GM12878 (cell line): Measurements from ENCODE around the gene CBARP. TPM values are rescaled to one million over a fixed set of nuclear protein-coding genes. Genes with fewer than 3 reads are reported as not detected.

ENCODE experiments used
- ATAC-seq: fragments of 200-7000 bp; cut with Tn5 transposase; 3 replicates; pipeline ENCODE4 v1.9.1; 2020; ENCODE audit warnings: mild to moderate bottlenecking, moderate library complexity
- BruUV-seq: library from RNA; stranded (reverse); fragments of 400-500 nt; replicated peaks from 2 replicates; lab custom pipeline; 2021; lab: Mats Ljungman, UMichigan
- CTCF ChIA-PET: fragments of 300-600 bp; sonication (Branson Sonifier 250); formaldehyde crosslinking; extraction: SDS; loops from one replicate; lab custom pipeline; 2021; ENCODE audit warnings: inconsistent platforms; lab: Yijun Ruan, JAX
- POLR2A ChIA-PET: fragments of 350-600 bp; formaldehyde crosslinking; extraction: SDS; loops from one replicate; lab custom pipeline; 2021; ENCODE audit warnings: inconsistent platforms; lab: Charles Lee
- RAD21 ChIA-PET: fragments of 300-600 bp; sonication (Branson Sonifier 250); formaldehyde crosslinking; loops from one replicate; lab custom pipeline; 2023; ENCODE audit warnings: antibody characterized with exemption; ENCODE audit not compliant: unreplicated experiment; lab: Charles Lee
- SMC1A ChIA-PET: fragments of 300-600 bp; sonication (Branson Sonifier 250); formaldehyde crosslinking; loops from one replicate; lab custom pipeline; 2023; ENCODE audit not compliant: unreplicated experiment, uncharacterized antibody; lab: Charles Lee
- DNase-seq: peaks from one replicate; pipeline ENCODE4 v3.0.0-alpha.2; 2011; ENCODE audit warnings: low read depth, low spot score
- FAIRE-seq: peaks from 3 replicates; lab custom pipeline; 2011; peaks lifted over from hg19 to GRCh38; lab: Jason Lieb, UNC
- H2AFZ ChIP-seq: 2 replicates; pipeline ENCODE4 v1.6.0; 2011; ENCODE audit warnings: low read depth, low read length, control low read depth; ENCODE audit not compliant: control insufficient read depth
- H3K27ac ChIP-seq: 2 replicates; pipeline ENCODE4 v1.5.1; 2011; ENCODE audit warnings: control low read depth; ENCODE audit not compliant: control insufficient read depth, insufficient read depth
- H3K27me3 ChIP-seq, 2 experiments: replicated peaks in 1 of 2; 2 replicates each; pipeline versions ENCODE4 v1.6.0 to v1.6.1; 2011; ENCODE audit warnings: low read length in 1 of 2; ENCODE audit not compliant: control insufficient read depth in 2 of 2, insufficient read depth in 2 of 2
- H3K36me3 ChIP-seq, 2 experiments: 2 replicates each; pipeline ENCODE4 v1.5.1; 2011; ENCODE audit warnings: low read length in 1 of 2; ENCODE audit not compliant: control insufficient read depth in 2 of 2, insufficient read depth in 2 of 2
- H3K4me1 ChIP-seq: 2 replicates; pipeline ENCODE4 v1.6.1; 2011; ENCODE audit warnings: mild to moderate bottlenecking, low read length, moderate library complexity, mixed read lengths; ENCODE audit not compliant: control insufficient read depth, insufficient read depth
- H3K4me2 ChIP-seq: 2 replicates; pipeline ENCODE4 v1.6.0; 2011; ENCODE audit warnings: control low read depth; ENCODE audit not compliant: control insufficient read depth, insufficient read depth
- H3K4me3 ChIP-seq: fragments of 200-600 bp; sonication (generic); 2 replicates; pipeline ENCODE4 v1.5.1; 2016
- H3K79me2 ChIP-seq: 2 replicates; pipeline ENCODE4 v1.6.0; 2011; ENCODE audit warnings: low read length; ENCODE audit not compliant: control insufficient read depth, insufficient read depth
- H3K9ac ChIP-seq: 2 replicates; pipeline ENCODE4 v1.8.0; 2011; ENCODE audit warnings: low read length, control low read depth, mixed read lengths; ENCODE audit not compliant: control insufficient read depth, insufficient read depth
- H3K9me3 ChIP-seq: replicated peaks from 3 replicates; pipeline ENCODE4 v1.5.1; 2011; ENCODE audit warnings: mild to moderate bottlenecking, low read length; ENCODE audit not compliant: control insufficient read depth, insufficient read depth
- H4K20me1 ChIP-seq: 2 replicates; pipeline ENCODE4 v1.6.0; 2011; ENCODE audit not compliant: control insufficient read depth, insufficient read depth
- BACH1 ChIP-seq: fragments of 450-650 bp; IDR thresholded peaks from 2 replicates; pipeline ENCODE4 v1.6.1; 2017; ENCODE audit warnings: mild to moderate bottlenecking, borderline replicate concordance
- CEBPB ChIP-seq, 2 experiments: fragments of 150-350 bp in 1 of 2; IDR thresholded peaks; 2 replicates each; pipeline ENCODE4 v1.6.1; 2012 to 2014; ENCODE audit warnings: low read depth in 2 of 2, low read length in 2 of 2, borderline replicate concordance in 1 of 2, inconsistent platforms in 1 of 2
- ESRRA ChIP-seq: IDR thresholded peaks from 2 replicates; pipeline ENCODE4 v1.6.1; 2012; ENCODE audit warnings: mild to moderate bottlenecking, low read length, improper control_type of control experiment
- HDAC6 ChIP-seq: fragments of 200-600 bp; sonication (generic); IDR thresholded peaks from one replicate; pipeline ENCODE4 v1.8.0; 2017; ENCODE audit warnings: antibody characterized with exemption; ENCODE audit not compliant: unreplicated experiment
- IKZF2 ChIP-seq, 2 experiments: fragments of 450-650 bp; IDR thresholded peaks; 2 replicates each; pipeline ENCODE4 v1.6.1; 2017; ENCODE audit warnings: mild to moderate bottlenecking in 2 of 2, moderate library complexity in 2 of 2
- KDM1A ChIP-seq: fragments of 200-600 bp; sonication (generic); IDR thresholded peaks from 2 replicates; pipeline ENCODE4 v1.6.1; 2016; ENCODE audit warnings: borderline replicate concordance
- NBN ChIP-seq: fragments of 450-650 bp; IDR thresholded peaks from 2 replicates; pipeline ENCODE4 v1.6.1; 2016
- NFYA ChIP-seq: IDR thresholded peaks from 2 replicates; pipeline ENCODE4 v1.6.1; 2011; ENCODE audit warnings: low read depth, mild to moderate bottlenecking, low read length, improper control_type of control experiment, borderline replicate concordance
- PAX8 ChIP-seq: fragments of 450-650 bp; IDR thresholded peaks from 2 replicates; pipeline ENCODE4 v1.6.1; 2017; ENCODE audit warnings: mild to moderate bottlenecking, moderate library complexity
- POLR2A ChIP-seq: IDR thresholded peaks from 2 replicates; pipeline ENCODE4 v1.6.1; 2011; ENCODE audit warnings: low read depth, mild to moderate bottlenecking, low read length
- POLR2AphosphoS5 ChIP-seq: IDR thresholded peaks from 2 replicates; pipeline ENCODE4 v1.6.1; 2011; ENCODE audit warnings: mild to moderate bottlenecking, low read length, inconsistent platforms
- RCOR1 ChIP-seq: conservative IDR thresholded peaks from 2 replicates; pipeline ENCODE4 v1.6.1; 2012; ENCODE audit warnings: low read depth, low read length, improper control_type of control experiment
- SIN3A ChIP-seq: IDR thresholded peaks from 2 replicates; pipeline ENCODE4 v1.6.1; 2012; ENCODE audit warnings: low read depth, low read length, improper control_type of control experiment
- SRF ChIP-seq, 2 experiments: IDR thresholded peaks; 2 replicates each; pipeline ENCODE4 v1.6.1; 2011; ENCODE audit warnings: low read depth in 2 of 2, low read length in 2 of 2, mild to moderate bottlenecking in 1 of 2, moderate library complexity in 1 of 2
- SUPT20H ChIP-seq: IDR thresholded peaks from 2 replicates; pipeline ENCODE4 v1.6.1; 2011; ENCODE audit warnings: low read depth, mild to moderate bottlenecking, low read length, moderate library complexity, borderline replicate concordance; ENCODE audit not compliant: control insufficient read depth
- SUZ12 ChIP-seq: fragments of 200-600 bp; sonication (generic); IDR thresholded peaks from one replicate; pipeline ENCODE4 v1.6.1; 2018; ENCODE audit warnings: antibody characterized with exemption, mild to moderate bottlenecking; ENCODE audit not compliant: unreplicated experiment
- TARDBP ChIP-seq: IDR thresholded peaks from 2 replicates; pipeline ENCODE4 v1.6.1; 2016; ENCODE audit warnings: borderline replicate concordance
- WGBS: methylation state at CpG from one replicate; pipeline ENCODE4 v1.1.6; 2016; ENCODE audit warnings: low lambda C conversion rate; ENCODE audit not compliant: insufficient replicate concordance, insufficient coverage; ENCODE audit errors: missing lambda C conversion rate; 5-methylcytosine and 5-hydroxymethylcytosine counted together
- in situ Hi-C: fragments of 300-500 bp; cut with MboI; formaldehyde crosslinking; loops from 9 replicates; pipeline ENCODE4 v1.14.3; 2018; ENCODE audit warnings: mixed read lengths
- intact Hi-C: fragments of 100-400 bp; cut with micrococcal nuclease; formaldehyde crosslinking; loops from one replicate; pipeline ENCODE4 v1.14.2; 2022; ENCODE audit not compliant: unreplicated experiment
- polyA plus RNA-seq, 11 experiments: library from polyadenylated mRNA; depleted of rRNA in 4 of 11; unstranded in 6 of 11; stranded (reverse) in 5 of 11; fragments of >200 nt; fragmentation: Nextera tagmentation in 4 of 11; fragmentation: Illumina TruSeq in 1 of 11; extraction: Ambion mirVana in 4 of 11; extraction: Trizol in 1 of 11; gene quantifications; 1 replicate in 1 of 11; 2 replicates in 10 of 11; pipeline versions ENCODE4 v1.2.1 to v1.2.3, GENCODE V29; 2011 to 2016; ENCODE audit warnings: inconsistent platforms in 2 of 11, missing spikeins in 2 of 11, low read depth in 1 of 11
- total RNA-seq, 4 experiments: library from RNA; depleted of rRNA in 3 of 4; stranded (reverse); fragments of >200 nt in 3 of 4; fragmentation: Illumina TruSeq in 1 of 4; extraction: Trizol in 1 of 4; gene quantifications; 2 replicates each; pipeline versions ENCODE4 v1.2.1 to v1.2.3, GENCODE V29; 2013 to 2021
- TF ChIP-seq, protein P1 (sequence below): fragments of 450-650 bp; IDR thresholded peaks from 2 replicates; pipeline ENCODE4 v1.6.1; 2016; ENCODE audit warnings: mild to moderate bottlenecking
- TF ChIP-seq, protein P2 (sequence below): fragments of 450-650 bp; IDR thresholded peaks from 2 replicates; pipeline ENCODE4 v1.6.1; 2017; ENCODE audit warnings: mild to moderate bottlenecking, low read depth, inconsistent platforms; ENCODE audit not compliant: poor library complexity, severe bottlenecking
- TF ChIP-seq, protein P3 (sequence below): IDR thresholded peaks from 2 replicates; pipeline ENCODE4 v1.6.1; 2011; ENCODE audit warnings: low read depth, mild to moderate bottlenecking, low read length, moderate library complexity, borderline replicate concordance; ENCODE audit errors: extremely low read depth
- TF ChIP-seq, protein P4 (sequence below): IDR thresholded peaks from 2 replicates; pipeline ENCODE4 v1.6.1; 2011; ENCODE audit warnings: borderline replicate concordance, low read depth, mild to moderate bottlenecking, moderate library complexity, mixed read lengths, low read length; ENCODE audit not compliant: insufficient read depth; ENCODE audit errors: extremely low read length

Gene CBARP
- total and polyA plus RNA-seq, 10 of the 15 experiments (the other 5 are each of a cell fraction or from before 2014, with no cell fraction given) = 0.04 to 0.59 (median 0.18) TPM; not detected in 3

DNA sequence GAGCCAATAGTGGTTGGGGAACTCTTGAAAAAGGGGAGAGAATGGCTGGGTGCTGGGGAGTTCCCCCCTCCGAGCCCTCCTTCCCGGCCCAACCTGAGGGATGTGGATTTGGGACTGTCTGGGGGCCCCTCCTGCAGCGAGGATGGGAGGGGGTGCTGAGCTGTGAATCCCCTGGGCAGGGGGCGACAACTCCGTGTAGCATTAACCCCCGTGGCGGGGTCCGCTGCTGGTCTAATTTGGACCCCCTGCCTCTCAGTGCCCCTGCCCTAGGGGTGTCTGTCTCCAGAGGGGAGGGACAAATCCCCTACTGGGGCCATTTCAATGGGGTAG is 20.3 kb upstream of the CBARP start:
- H3K79me2 ChIP-seq = peaks cover 55% of the 10 kb centered on the region
- TSS peak; percentile 61 for BruUV-seq
- ChIA-PET CTCF (interaction anchor here (1.0 to 2.2 kb wide), 2 partner anchors 8 to 14 kb away, joined by 4 to 10 read pairs; no protein-coding TSS in a partner anchor), SMC1A (interaction anchor here (0.6 to 1.4 kb wide), 2 partner anchors 8 to 229 kb away, joined by 3 to 4 read pairs; no protein-coding TSS in a partner anchor), RAD21 (interaction anchor here (0.6 to 1.8 kb wide), 3 partner anchors 9 to 170 kb away, joined by 3 to 6 read pairs (median 4); no protein-coding TSS in a partner anchor), POLR2A (interaction anchor here (0.6 to 2.4 kb wide), 6 partner anchors 8 to 479 kb away, joined by 3 to 12 read pairs (median 4); no protein-coding TSS in a partner anchor)
- no peak for FAIRE-seq
- H3K9ac ChIP-seq = peak overlapping the region; percentile 78
- intact Hi-C loops = no loop called here
- peak; percentile 61 for TF ChIP-seq POLR2A
- 0 out of 2 replicates have a peak, but pooled peaks have one; percentile 21 for TF ChIP-seq BACH1
- TF ChIP-seq ESRRA = no peak
- no peak for TF ChIP-seq SUZ12
- TF ChIP-seq SRF (IDR thresholded peaks at IDR 0.05; ENCODE audit: low read depth in 2 of 2, low read length in 2 of 2) = no peak
- peak; percentile 38; the same call in 1 of the 2 replicates for TF ChIP-seq POLR2AphosphoS5
- TF ChIP-seq IKZF2 (IDR thresholded peaks at IDR 0.05) = peak; percentile 18 to 20; a peak in 1 of 4 replicates
- no peak for TF ChIP-seq SUPT20H
- no peak for TF ChIP-seq KDM1A
- no peak for TF ChIP-seq TARDBP
- TF ChIP-seq, protein P1, sequence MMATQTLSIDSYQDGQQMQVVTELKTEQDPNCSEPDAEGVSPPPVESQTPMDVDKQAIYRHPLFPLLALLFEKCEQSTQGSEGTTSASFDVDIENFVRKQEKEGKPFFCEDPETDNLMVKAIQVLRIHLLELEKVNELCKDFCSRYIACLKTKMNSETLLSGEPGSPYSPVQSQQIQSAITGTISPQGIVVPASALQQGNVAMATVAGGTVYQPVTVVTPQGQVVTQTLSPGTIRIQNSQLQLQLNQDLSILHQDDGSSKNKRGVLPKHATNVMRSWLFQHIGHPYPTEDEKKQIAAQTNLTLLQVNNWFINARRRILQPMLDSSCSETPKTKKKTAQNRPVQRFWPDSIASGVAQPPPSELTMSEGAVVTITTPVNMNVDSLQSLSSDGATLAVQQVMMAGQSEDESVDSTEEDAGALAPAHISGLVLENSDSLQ = no peak
- TF ChIP-seq HDAC6 = no peak
- TF ChIP-seq, protein P2, sequence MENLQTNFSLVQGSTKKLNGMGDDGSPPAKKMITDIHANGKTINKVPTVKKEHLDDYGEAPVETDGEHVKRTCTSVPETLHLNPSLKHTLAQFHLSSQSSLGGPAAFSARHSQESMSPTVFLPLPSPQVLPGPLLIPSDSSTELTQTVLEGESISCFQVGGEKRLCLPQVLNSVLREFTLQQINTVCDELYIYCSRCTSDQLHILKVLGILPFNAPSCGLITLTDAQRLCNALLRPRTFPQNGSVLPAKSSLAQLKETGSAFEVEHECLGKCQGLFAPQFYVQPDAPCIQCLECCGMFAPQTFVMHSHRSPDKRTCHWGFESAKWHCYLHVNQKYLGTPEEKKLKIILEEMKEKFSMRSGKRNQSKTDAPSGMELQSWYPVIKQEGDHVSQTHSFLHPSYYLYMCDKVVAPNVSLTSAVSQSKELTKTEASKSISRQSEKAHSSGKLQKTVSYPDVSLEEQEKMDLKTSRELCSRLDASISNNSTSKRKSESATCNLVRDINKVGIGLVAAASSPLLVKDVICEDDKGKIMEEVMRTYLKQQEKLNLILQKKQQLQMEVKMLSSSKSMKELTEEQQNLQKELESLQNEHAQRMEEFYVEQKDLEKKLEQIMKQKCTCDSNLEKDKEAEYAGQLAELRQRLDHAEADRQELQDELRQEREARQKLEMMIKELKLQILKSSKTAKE = no peak
- TF ChIP-seq PAX8 = no peak
- TF ChIP-seq RCOR1 = no peak
- no peak for TF ChIP-seq CEBPB (IDR thresholded peaks at IDR 0.05; ENCODE audit: borderline replicate concordance in 1 of 2, low read depth in 2 of 2, low read length in 2 of 2)
- TF ChIP-seq SIN3A = no peak
- no peak for TF ChIP-seq NFYA
- TF ChIP-seq NBN = no peak
- TF ChIP-seq, protein P3, sequence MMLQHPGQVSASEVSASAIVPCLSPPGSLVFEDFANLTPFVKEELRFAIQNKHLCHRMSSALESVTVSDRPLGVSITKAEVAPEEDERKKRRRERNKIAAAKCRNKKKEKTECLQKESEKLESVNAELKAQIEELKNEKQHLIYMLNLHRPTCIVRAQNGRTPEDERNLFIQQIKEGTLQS = no peak
- TF ChIP-seq, protein P4, sequence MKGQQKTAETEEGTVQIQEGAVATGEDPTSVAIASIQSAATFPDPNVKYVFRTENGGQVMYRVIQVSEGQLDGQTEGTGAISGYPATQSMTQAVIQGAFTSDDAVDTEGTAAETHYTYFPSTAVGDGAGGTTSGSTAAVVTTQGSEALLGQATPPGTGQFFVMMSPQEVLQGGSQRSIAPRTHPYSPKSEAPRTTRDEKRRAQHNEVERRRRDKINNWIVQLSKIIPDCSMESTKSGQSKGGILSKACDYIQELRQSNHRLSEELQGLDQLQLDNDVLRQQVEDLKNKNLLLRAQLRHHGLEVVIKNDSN = no peak
- H3K27me3 ChIP-seq = no peaks in the 10 kb centered on the region
- in situ Hi-C loops = no loop called here
- no peak overlapping the region for H2AFZ ChIP-seq
- H3K4me2 ChIP-seq = peak overlapping the region; percentile 98
- H3K4me1 ChIP-seq = peaks cover 34% of the 10 kb centered on the region
- peak overlapping the region; percentile 96 for H3K27ac ChIP-seq
- 26% methylated on average over 7 of the region's 8 CpGs for WGBS
- H4K20me1 ChIP-seq = no peaks in the 10 kb centered on the region
- H3K9me3 ChIP-seq = no peaks in the 10 kb centered on the region
- ATAC-seq = no peak
- H3K4me3 ChIP-seq = peak overlapping the region; percentile 68; the same call in 1 of the 2 replicates
- no peak for DNase-seq
- H3K36me3 ChIP-seq = peaks cover 14 to 29% of the 10 kb centered on the region in 2 experiments; a peak in 3 of 4 replicates
